SU-DHL-6 (cell line): Measurements from ENCODE around the gene ACP4.

Experiments
- CTCF ChIP-seq: fragments of 200-600 bp; sonication (generic); IDR thresholded peaks from one replicate; pipeline ENCODE4 v1.5.1; 2017; ENCODE audit warnings: antibody characterized with exemption, mild to moderate bottlenecking, low read length, moderate library complexity; ENCODE audit not compliant: insufficient read depth, poor library complexity, severe bottlenecking
- EZH2phosphoT487 ChIP-seq: fragments of 200-600 bp; sonication (generic), shearing (Covaris generic); conservative IDR thresholded peaks from 2 replicates; pipeline ENCODE4 v1.6.1; 2018; ENCODE audit warnings: mild to moderate bottlenecking, antibody characterized with exemption, low read length, moderate library complexity, mixed read lengths

DNA sequence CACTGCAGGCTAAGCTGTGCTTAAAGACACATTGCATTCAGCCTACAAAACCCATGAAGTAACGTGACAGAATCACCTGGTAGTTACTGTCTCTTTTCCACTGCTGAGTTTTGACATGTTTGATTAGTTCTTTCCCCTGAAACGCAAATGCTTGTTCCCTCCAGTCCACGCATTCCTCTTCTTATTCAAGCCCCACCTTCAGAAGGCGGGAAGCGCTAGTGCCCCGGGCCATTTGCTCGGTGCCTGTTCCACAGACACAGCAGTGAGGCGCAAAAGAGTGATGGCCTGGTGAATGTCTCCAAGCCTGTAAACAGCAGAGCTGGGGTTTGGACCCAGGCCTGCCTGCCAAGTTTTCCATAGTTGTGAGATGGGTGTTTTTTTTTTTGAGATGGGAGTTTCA lies 10.9 kb downstream of the ACP4 start:
- TF ChIP-seq EZH2phosphoT487, result no peak
- TF ChIP-seq CTCF, result no peak
